ENCODE measurements around the gene BRPF3.
"Not testable (repeated sequence)": the region's sequence is repeated elsewhere in the genome, so short reads cannot be mapped to it uniquely, and the experiment has no call there.

The BRPF3 gene

DNA sequence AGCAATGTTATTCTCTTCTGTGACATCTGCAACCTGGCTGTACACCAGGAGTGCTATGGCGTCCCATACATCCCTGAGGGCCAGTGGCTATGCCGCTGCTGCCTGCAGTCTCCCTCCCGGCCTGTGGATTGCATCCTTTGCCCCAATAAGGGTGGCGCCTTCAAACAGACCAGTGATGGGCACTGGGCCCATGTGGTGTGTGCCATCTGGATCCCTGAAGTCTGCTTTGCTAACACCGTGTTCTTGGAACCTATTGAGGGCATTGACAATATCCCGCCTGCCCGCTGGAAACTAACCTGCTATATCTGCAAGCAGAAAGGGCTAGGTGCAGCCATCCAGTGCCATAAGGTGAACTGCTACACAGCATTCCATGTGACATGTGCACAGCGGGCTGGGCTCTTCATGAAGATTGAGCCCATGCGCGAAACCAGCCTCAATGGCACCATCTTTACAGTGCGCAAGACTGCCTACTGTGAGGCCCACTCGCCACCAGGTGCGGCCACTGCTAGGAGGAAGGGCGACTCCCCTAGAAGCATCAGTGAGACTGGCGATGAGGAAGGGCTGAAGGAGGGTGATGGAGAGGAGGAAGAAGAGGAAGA lies 4.6 kb downstream of the BRPF3 start:
- DNase-seq (ENCODE audit: low spot score), result no peak

DNA sequence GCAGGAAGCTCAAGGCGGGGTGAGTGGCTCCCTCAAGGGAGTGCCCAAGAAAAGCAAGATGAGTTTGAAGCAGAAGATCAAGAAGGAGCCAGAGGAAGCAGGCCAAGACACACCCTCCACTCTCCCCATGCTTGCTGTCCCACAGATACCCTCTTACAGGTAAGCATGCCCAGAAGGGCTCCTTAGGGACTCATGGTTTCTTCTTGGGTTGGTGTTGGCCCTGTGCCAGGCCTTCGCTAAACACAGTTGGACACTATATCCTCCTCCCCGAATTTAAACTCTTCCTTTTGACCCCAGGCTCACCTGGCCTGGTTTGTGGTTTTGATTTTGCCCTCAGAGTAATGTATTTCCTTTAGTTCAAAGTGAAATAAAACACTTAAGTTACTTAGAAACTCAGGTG lies 5.1 kb downstream of the BRPF3 start:
- no peak for DNase-seq (ENCODE audit: low spot score)

GRCh38 chr6:36202101-36202500 lies 5.6 kb downstream of the BRPF3 start:
- DNase-seq (ENCODE audit: low spot score), result no peak

DNA sequence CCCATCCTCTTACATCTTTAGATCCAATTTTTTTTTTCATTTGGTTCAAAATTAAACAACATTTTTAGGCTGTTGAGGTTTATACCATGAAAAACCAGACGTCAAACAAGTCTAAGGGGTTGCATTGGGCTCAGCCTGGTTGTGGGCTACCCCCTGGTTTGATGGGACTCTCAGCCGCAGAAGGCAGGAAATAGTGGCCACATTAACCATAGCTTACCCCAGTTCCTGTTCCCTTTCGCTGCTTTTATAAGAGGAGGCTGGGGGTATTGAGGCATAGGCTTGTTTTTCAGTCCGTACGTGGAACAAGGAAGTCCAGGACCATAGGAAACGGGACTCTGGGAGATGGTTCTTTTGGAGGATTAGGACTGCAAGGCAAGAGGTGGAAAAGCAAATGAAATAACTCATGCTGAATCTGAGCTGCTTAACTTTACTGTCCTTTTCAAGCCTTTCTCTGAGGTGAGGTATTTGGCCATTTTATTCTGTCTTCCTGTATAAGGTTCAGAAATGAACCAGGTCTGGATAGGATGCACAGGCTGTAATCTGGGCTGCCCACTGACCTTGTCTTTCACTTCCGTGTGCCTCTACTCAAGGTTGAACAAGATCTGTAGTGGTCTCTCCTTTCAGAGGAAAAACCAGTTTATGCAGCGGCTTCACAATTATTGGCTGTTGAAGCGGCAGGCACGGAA lies 7.7 kb downstream of the BRPF3 start:
- DNase-seq (ENCODE audit: low spot score), result no peak

GRCh38 chr6:36207155-36207554 lies 10.6 kb downstream of the BRPF3 start:
- no peak for DNase-seq (ENCODE audit: low spot score)

DNA sequence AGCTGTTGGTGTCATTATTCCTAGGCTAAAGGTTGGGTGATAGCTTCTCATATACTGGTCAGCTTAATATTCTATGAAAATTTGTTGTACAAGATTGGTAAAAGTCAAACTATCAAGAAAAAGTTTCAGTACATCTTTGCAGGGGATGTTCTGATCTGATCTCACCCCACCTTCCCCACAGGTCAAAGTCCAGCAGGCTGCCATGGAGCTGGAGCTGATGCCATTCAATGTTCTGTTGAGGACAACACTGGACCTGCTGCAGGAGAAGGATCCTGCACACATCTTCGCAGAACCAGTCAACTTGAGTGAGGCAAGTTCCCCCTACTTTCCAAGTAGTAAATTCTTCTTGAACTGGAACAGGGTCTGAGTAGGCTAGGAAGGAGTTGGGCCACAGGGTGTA lies 13.1 kb downstream of the BRPF3 start:
- DNase-seq (ENCODE audit: low spot score), result no peak

- DNase-seq (ENCODE audit: low spot score), result no peak
Measured at GRCh38 chr6:36210182-36210581, 13.6 kb downstream of the BRPF3 start.

GRCh38 chr6:36210886-36211595 lies 14.5 kb downstream of the BRPF3 start:
- no peak for DNase-seq (ENCODE audit: low spot score)

GRCh38 chr6:36216559-36216958 lies 20.0 kb downstream of the BRPF3 start:
- DNase-seq (ENCODE audit: low spot score), result no peak

- no peak for DNase-seq (ENCODE audit: low spot score)
Measured at GRCh38 chr6:36217188-36217587, 20.6 kb downstream of the BRPF3 start.

GRCh38 chr6:36217946-36218345 lies 21.4 kb downstream of the BRPF3 start:
- no peak for DNase-seq (ENCODE audit: low spot score)

DNA sequence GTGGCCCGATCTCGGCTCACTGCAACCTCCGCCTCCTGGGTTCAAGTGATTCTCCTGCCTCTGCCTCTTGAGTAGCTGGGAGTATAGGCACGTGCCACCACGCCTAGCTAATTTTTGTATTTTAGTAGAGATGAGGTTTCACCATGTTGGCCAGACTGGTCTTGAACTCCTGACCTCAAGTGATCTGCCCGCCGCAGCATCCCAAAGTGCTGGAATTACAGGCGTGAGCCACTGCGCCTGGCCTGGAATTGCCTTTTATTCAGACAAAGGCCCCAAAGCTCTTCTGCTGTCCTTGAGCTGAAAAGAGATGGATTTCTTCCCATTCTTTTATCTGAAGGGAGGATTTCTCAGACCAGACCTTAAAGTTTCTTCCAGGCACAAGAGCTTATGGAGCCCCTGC lies 22.0 kb downstream of the BRPF3 start:
- DNase-seq (ENCODE audit: low spot score), result not testable (repeated sequence)

DNA sequence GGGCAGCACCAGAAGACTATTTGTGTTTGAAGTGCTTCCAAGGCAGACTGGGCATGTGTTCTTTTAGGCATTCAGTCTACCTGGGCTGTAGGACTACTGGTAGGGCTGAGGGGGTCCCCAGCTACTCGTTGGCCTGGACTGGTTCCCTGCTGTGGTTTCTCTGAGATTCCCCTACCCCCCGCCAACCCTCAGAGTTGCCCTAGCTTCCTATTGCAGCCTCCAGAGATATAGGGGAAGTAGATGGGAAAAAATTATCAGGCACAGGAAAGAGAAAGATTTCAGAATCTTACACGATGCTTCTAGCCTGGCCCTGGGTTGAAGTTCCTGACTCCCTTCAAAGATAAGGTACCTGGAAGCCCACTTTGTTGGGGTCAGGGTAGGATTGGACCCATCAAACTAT lies 22.5 kb downstream of the BRPF3 start:
- no peak for DNase-seq (ENCODE audit: low spot score)

GRCh38 chr6:36220226-36220625 lies 23.7 kb downstream of the BRPF3 start:
- no peak for DNase-seq (ENCODE audit: low spot score)

GRCh38 chr6:36221674-36222073 lies 25.1 kb downstream of the BRPF3 start:
- no peak for DNase-seq (ENCODE audit: low spot score)

GRCh38 chr6:36222924-36223323 lies 26.4 kb downstream of the BRPF3 start:
- DNase-seq (ENCODE audit: low spot score), result no peak

GRCh38 chr6:36223706-36224105 lies 27.2 kb downstream of the BRPF3 start:
- no peak for DNase-seq (ENCODE audit: low spot score)

DNA sequence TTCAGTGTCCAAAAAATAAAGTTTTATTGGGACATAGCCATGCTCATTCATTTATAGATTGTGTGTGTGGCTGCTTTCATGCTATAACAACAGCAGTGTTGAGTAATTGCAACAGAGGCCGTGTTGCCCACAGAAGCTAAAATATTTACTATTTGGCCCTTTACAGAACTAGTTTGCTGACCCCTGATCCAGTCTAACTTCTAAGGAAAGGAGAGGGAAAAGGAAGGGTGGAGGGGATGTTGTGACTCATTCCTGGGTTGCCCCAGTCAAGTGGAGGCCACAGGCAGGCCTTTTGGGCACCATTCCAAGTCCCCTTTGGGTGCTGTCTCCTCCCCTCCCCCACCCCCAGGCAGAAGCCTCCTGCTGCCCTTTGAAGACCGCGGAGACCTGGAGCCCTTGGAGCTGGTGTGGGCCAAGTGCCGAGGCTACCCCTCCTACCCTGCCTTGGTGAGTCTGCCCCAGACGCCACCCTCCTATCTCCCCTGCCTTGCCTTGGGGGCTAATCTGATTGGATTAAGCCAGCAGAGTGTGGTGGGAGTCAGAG lies 28.4 kb downstream of the BRPF3 start:
- DNase-seq (ENCODE audit: low spot score), result no peak

GRCh38 chr6:36226438-36227047 lies 30.0 kb downstream of the BRPF3 start:
- no peak for DNase-seq (ENCODE audit: low spot score)

GRCh38 chr6:36227379-36228228 lies 31.1 kb downstream of the BRPF3 start:
- no peak for DNase-seq (ENCODE audit: low spot score)

DNA sequence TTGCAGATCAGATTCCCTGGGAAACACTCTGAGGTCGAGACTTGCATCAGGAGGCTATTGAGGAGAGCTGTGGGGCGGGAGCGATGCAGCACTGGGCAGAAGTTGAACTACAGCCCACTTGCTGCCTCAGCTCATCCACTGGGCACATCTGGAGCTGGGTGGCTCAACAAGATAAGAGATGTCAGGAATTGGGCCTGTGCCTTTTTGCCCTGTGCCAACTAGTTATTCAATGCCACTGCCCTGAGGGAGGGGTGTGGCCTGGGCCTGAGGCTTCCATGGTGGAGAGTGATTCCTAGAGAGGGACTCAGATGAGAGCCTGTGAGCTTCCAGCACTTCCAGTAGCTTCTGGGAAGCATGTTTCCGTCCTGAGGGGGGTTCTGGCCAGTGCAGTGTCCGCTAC lies 32.7 kb downstream of the BRPF3 start:
- DNase-seq (ENCODE audit: low spot score), result no peak

DNA sequence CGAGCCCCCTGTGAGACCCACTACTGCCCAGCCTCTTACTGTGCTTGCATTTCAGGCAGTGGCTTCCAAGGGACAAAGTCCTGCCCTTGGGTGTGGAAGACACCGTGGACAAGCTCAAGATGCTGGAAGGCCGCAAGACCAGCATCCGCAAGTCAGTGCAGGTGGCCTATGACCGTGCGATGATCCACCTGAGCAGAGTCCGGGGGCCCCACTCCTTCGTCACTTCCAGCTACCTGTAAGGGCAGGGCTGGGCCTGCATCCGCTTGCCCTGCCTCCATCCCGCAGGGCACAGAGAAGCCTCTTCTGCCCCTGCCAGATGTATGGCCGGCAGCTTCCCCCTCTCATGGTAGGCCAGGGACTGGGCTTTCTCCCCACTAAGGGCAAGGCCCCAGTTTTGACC lies 33.8 kb downstream of the BRPF3 start:
- DNase-seq (ENCODE audit: low spot score), result no peak
